ENCODE measurements around the gene KANSL1L.

Gene KANSL1L

DNA sequence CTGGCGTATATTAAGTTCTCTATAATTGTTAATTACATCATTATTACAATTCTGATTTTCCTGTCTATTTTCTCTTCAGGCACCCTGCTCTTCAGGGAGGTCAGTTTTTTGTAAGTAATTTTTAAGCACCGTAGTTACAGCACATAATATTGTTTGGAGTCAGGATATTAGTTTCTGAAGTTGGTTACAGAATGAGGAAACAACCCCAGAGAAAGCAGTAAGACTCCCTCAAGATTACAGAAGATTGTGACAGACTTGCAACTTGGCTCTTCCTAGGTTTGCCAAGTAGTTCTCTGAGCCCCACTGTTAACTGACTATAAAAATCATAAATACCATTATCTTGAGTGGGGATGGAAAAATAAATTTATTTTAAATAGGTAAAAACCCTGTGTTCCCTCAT lies 167.8 kb downstream of the KANSL1L start:
- intact Hi-C loops (cut with DNase I): no loop called here
- no peak for DNase-seq

DNA sequence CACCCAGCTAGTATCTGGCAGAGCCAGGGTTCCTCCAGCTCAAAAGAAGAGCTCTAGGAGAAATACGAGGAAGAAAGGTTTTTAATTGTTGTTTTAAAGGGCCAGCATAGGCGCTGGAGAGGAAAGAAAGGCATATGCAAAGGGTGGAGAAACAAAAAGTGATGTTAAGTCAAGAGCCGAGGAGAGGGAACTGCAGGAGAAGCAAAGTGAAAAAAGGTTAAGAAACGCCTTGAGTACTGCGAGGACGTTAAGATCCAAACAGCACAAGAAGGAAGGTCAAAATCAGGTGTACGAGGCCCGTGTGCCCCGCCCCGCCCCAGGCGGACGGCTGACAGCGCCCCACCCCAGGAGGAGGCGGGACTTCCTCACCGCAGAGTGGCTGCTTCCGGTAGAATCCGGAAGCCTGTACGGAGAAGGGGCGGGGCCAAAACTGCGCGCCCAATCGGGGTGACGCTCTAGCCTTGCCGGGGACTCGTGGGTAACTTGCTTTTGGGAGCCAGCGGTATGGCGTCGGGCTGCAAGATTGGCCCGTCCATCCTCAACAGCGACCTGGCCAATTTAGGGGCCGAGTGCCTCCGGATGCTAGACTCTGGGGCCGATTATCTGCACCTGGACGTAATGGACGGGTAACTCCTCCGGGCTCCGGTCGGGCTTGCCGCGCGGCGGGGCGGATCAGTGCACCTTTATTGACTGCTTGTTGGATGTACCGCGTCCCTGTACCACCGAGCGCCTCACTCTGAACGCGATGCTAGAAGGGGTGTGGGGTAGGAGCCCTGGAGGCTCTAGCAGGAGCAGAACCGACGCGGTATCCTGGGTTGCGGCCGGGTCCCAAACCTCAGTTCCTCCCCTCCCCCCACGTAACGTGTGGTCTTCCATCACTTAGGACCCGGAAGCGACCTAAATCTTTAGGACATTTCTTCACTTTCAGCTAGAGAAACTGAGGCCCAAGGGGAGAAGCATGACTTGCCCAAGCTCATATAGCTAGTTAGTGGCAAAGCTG lies 168.8 kb downstream of the KANSL1L start, which contains the start of gene RPE:
TSS of gene RPE (plus strand) at position 481 of the 1,000 bp plus-strand sequence. CDS start at position 505, 24 bp downstream.
- intact Hi-C loops (cut with DNase I): no loop called here
- DNase-seq: peak; percentile 88 to 99 (median 94)

DNA sequence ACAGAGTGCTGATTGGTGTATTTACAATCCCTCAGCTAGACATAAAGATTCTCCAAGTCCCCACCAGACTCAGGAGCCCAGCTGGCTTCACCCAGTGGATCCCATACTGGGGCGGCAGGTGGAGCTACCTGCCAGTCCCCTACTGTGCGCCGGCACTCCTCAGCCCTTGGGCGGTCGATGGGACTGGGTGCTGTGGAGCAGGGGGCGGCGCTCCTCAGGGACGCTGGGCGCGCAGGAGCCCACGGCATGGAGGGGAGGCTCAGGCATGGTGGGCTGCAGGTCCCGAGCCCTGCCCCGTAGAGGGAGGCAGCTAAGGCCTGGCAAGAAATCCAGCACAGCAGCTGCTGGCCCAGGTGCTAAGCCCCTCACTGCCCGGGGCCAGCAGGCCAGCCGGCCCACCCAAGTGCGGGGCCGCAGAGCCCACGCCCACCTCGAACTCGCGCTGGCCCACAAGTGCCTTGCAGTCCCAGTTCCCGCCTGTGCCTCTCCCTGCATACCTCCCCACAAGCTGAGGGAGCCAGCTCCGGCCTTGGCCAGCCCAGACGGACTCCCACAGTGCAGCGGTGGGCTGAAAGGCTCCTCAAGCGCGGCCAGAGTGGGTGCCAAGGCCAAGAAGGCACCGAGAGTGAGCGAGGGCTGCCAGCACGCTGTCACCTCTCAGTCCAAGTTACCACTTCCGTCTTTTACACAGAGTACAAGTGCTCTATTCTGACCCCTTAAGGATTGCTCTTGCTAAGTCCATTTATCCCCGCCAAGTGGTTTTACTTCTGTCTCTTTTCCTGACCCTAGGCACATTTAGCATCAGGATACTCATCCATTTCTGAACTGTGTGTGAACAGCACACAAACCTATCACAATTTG lies 170.5 kb downstream of the KANSL1L start:
- intact Hi-C loops (cut with DNase I): loop anchor here (1.0 kb wide), 1 partner anchor 170 kb away; no protein-coding TSS in a partner anchor
- peak in 2 of 10 donors; percentile 70 to 77 for DNase-seq

DNA sequence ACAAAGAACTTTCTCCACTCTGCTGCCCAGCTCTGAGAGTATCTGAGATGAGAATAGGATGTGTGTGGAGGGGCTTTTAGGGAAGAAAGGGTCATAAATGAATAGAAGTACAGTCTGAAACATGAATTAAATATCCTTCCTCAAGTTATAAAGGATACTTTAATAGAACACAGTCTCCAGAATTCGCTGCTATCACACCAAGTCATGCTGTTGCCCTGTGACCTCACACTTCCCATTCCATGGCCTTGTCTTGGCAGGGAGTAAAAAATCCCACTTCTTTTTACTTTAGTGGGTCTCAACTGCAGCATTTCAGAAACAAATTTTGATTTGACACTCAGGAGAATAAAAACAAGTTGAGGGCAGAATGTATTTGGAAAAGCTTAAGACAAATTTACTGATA lies 172.6 kb downstream of the KANSL1L start:
- intact Hi-C loops (cut with DNase I): no loop called here
- no peak for DNase-seq

DNA sequence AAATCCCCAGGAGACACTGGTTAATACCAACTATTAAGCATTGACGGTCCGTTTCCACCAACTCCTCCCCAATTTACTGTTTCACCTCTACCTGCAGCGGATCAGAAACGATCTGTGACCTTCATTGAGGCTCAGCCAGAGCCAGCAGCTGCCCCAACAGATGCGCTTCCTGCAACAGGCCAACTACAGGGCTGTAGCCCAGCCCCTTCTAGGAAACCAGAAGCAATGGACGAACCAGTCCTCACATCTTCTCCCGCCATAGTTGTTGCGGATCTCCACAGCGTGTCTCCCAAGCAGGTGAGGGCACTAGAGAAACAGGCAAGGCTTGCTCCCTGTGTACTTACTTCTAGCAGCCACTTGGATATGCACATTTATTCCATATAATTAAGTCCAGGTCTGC lies 177.2 kb downstream of the KANSL1L start:
- intact Hi-C loops (cut with DNase I): no loop called here
- DNase-seq: no peak

DNA sequence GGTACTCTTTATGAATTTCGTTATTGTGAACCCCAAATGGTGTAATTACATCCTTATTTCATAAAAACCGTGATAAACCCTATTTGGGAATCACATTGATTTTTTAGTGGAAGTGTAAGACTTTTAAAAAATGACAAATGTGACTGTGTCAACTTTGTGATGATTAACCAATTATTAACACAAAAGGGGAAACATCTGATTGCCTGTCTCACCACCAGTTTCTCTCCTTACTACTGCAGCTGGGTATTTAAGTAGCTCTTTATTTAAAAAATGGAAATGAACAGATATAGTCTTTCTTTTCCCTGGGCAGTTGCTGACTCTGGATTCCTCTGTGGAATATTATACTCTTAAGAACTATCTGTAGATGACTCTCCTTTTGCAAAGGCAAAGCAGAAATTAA lies 180.4 kb downstream of the KANSL1L start:
- no peak for DNase-seq
- intact Hi-C loops (cut with DNase I): no loop called here

DNA sequence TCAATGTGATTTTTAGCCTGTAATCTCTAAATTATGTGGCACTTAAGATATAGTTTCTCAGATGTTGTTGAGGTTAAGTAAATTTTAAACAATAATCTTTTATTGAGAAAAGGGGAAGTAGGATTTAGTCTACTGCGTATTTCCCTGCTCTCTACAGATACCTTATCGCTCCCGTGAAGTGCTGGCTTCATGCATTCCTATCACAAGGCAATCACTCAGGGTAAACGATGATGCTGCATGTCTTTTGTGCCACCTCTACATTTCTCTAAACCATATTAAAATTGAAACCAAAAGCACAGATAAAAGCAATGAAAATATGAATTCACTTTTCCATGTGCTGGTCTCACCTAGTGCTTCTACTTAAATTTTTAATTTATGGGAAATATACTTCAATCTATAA lies 183.2 kb downstream of the KANSL1L start:
- intact Hi-C loops (cut with DNase I): no loop called here
- DNase-seq: no peak

DNA sequence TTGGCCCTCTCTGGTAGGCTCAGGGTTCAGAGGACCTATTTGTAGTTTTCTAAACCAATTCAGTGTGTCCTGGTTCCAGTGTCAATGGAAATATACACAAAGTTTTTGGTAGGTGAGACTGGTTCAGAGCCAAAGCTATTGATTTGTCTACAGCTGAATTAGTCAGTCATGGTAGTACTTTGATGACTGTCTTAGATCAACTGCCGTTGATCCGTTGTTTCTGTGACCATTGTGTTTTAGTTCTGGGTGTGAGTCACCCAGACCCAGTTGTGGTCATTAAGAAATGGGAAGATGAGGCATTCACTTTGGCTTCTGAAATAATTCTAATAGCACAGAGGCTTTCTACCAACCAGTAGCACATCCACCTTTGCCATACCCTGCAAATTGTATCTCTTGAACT lies 184.8 kb downstream of the KANSL1L start:
- intact Hi-C loops (cut with DNase I): no loop called here
- DNase-seq: no peak

DNA sequence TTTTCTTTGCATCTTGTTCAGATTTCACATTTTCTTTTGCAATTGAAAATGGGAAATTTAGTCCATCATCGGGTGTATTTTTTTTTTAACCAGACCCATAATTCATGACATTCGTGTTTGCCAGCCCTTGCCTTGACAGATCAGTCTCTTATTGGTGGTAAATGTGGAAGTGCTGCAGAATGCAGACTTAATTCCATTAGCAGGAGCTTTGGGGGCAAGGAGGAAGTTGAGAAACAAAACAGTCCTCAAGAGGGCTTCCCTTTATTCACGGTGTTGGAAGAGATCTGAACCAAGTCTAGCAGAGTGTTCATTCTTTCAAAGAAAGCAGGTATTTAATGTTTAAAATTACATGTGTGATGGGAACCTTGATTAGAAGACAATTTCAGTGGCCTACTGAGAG lies 185.3 kb downstream of the KANSL1L start:
- no peak for DNase-seq
- intact Hi-C loops (cut with DNase I): no loop called here

DNA sequence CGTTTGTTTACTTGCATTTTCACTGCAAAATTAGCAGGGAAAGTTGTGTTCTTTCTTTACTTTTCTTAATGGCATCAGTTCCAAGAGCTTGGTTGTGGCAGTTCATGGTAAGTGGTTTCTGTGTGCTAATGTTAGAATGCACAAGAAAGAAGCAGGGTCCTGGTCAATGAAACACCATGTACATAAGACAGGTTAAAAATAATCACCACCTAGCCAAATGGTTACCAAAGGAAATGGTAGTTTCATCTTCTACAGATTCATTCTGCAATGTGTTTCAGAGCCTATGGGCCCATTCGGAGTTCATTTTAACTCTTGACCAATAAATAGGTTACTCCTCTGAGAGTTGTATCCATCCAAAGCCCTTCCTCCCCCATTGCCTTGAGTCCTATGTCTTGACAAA lies 186.9 kb downstream of the KANSL1L start:
- DNase-seq: no peak
- intact Hi-C loops (cut with DNase I): no loop called here

DNA sequence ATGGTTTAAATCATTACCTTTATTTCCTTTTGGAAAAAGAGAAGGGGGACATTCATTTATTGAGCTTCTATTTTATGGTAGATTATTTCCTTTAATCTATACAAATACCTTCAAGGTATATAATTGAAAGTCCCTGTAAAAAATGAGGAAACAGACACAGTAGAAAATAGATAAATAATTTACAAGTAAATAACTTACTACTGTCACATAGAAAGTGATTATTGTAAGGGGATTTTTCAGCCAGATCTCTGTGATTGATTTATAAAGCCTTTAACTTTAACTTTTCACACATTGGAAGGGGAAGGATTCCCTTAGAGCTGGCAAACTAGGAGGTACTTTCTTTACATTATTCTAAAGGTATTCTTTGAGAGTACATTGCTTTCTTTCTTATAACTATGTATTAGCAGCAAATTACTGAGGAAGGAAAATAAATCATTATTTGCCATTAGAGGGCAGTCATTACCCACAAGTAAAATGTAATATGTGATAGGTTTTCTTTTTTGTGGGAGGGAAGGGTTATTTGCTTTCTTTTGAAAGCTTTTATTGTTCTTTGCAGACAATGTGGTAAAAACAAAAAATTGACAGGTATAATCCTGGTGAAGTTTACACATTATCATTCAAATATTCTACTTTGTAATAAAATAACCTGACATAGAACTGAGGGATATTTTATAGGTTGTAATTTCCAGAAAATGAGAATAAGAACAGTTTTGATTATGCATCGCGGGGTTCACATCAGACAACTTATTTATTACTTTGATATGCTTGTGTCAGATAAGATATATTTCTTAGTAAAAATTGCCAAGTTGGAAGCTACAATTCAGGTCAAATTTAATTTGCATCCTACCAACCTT lies 193.6 kb downstream of the KANSL1L start:
- intact Hi-C loops (cut with DNase I): loop anchor here (1.0 to 10.0 kb wide), 2 partner anchors 218 to 643 kb away; no protein-coding TSS in a partner anchor
- DNase-seq: no peak

DNA sequence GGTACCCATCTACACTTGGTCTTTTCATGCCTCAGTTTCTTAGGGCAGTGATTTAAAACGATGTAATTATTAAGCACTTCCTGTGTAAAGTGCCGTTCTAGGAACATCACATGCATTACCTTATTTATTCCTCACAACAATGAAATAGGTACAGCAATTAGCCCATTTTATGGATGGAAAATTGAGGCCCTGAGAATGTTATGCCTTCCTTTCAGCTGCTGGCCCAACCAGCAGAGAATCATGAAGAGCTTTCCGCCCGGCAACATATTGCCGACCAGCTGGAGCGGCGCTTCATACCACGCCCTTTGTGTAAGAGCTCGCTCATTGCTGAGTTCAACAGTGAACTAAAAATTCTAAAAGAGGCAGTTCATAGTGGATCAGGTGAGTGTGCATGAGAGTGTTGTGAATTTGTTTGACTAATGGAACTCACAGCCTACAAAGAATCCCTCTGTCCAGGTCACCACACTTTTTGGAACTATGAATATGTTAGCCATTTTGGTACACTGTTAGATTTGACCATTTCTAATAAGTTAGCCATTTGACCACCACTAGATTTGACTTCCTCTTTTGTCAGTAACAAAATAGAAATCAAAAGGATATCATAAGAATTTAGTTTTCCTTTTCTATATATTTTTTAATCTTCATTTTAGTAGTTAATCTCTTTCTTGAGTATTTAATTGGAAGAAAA lies 194.4 kb downstream of the KANSL1L start:
- no peak for DNase-seq
- intact Hi-C loops (cut with DNase I): loop anchor here (1.0 to 10.0 kb wide), 2 partner anchors 218 to 642 kb away; no protein-coding TSS in a partner anchor

DNA sequence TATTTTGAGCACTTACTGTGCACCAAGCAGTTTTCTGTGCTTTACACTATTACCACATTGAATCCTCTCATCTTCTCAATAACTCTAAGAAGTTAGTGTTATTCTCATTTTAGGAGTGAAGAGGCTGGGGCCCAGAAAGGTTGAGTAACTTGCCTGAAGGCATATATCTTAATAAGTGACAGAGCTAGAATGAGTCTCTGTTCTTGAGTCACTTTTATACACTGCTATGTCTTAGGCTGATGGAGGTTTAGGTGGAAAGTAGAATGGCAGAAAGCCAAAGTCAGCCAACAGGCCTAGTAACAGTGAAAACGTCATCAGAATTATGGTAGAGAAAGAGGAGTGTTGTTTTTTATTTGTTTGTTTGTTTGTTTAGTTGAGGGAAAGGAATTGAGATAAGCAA lies 196.6 kb downstream of the KANSL1L start:
- no peak for DNase-seq
- intact Hi-C loops (cut with DNase I): loop anchor here (10.0 kb wide), 1 partner anchor 640 kb away; no protein-coding TSS in a partner anchor

DNA sequence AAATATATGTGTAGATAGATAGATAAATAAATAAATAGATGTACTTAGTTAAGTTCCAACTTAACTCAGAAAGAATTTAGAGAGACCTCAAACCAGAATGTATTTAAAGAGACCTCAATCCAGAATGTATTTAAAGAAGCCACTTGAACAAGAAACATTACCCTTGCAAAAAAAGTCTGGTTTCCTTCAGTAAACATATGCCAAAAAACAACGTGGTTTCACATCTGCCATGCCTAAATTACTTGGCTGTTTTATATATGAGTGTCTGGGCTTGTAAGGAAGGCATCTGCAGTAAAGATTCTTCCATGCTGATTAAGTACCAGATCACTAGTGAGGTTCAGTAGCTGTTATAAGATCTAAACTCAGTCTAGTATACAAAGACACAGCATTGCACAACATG lies 197.9 kb downstream of the KANSL1L start:
- no peak for DNase-seq
- intact Hi-C loops (cut with DNase I): loop anchor here (10.0 kb wide), 1 partner anchor 639 kb away; no protein-coding TSS in a partner anchor
